GM21526 (cell line): ENCODE data around the gene MBNL2.

Experiments
- ATAC-seq: cut with Tn5 transposase; IDR thresholded peaks from one replicate; pipeline ENCODE4 v1.9.1; 2021; ENCODE audit warnings: moderate library complexity; ENCODE audit not compliant: unreplicated experiment, low FRiP score

Gene MBNL2

GRCh38 chr13:97221989-97222700, at the start of gene MBNL2:
Gene MBNL2, plus strand, starts transcription at chr13:97222333. Its CDS starts 53,903 bp downstream, at chr13:97276236.
- ATAC-seq = peak; percentile 99

GRCh38 chr13:97174638-97175037, 47.5 kb upstream of the MBNL2 start:
- ATAC-seq = no peak

DNA sequence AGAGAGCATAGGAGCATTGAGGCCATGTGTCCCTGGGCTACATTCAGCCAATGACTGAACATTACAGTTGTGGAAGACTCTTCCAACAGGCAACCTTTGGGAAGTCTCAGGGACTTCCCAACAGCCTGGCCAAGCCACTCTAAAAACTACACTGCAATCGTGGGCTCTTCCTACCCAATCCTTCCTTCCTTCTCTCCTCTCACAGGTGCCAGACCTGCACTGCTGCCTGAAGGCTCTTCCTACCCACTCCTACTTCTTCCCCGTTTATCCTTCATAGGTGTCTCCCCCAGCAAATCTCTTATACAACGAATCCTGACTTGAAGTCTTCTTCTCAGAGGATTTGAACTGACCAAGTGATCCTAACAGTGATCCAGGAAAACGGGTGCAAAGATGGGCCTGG, 47.1 kb upstream of the MBNL2 start:
- ATAC-seq = no peak

- ATAC-seq = no peak
Observed at GRCh38 chr13:97179501-97179900, 42.6 kb upstream of the MBNL2 start.

DNA sequence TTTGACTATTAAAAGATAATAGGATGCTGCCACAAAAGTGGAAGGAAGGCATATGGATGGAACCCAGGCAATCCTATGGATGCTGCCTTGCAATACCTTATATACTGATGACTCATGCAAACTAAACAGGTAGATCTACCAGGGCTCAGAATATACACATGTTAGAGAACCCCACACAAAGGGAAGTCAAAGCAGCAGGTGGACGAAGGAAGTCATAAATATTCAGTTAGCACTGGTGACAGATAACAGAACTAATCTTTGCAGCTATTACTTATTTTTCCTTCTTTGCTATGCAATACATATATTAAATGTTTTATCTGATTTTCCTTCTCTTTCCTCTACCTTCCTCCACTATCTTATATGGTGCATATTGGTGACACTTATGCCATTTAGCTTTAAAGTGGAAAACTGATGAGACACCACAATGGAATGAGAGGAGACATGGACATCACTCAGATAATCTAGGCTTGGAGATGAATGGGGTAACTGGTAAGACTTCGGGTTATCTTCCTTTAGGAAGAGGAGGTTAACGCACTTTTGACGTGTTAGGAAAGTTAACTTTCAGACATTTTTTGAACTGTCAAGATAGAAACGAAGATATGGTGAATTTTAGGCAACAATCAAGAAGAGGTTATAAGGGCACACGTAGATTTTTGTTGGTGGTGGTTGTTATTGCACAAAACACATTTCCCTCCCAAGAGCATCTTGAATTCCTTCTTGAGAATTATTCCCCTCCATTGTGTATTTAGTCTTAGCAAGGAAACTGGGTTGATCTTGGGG, 39.8 kb upstream of the MBNL2 start:
- ATAC-seq = no peak

DNA sequence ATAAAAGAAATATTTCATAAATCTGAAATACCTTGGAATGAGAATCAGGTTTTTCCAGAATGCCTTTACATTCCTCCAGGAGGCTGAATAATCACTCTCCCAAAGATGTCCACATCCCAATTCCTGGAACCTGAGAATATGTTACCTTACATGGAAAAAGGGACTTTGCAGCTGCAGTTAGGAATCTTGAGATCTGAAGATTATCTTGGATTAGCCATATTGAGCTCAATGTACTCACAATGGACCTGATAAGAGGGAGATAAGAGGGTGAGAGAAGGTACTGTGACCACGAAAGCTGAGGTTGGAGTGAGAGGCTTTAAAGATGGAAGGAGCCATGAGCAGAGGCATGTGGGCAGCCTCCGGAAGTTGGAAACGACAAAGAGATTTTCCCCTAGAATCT, 36.8 kb upstream of the MBNL2 start:
- ATAC-seq = no peak

DNA sequence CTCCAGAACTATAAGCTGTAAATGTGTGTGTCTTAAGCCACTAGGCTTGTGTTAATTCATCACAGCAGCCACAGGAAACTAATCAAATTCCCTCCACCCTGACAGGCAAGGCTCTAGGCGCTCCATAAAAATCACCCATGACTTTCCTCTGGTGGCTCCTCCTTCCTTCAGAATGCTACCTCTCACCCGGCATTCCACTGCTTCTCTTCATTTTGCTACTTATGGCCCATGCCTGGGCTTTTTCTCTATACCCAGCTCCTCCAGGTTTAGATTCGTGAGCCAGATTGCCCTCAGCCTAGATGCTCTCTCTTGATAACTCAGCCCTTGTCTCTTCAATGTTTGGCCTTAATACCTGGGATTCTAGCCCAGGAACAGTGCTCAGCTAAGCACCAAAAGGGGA, 36.4 kb upstream of the MBNL2 start:
- ATAC-seq = no peak

- ATAC-seq = no peak
Observed at GRCh38 chr13:97188207-97188606, 33.9 kb upstream of the MBNL2 start.

GRCh38 chr13:97189928-97190327, 32.2 kb upstream of the MBNL2 start:
- ATAC-seq = no peak

GRCh38 chr13:97191142-97191541, 31.0 kb upstream of the MBNL2 start:
- ATAC-seq = no peak

- no peak for ATAC-seq
Observed at GRCh38 chr13:97191615-97192014, 30.5 kb upstream of the MBNL2 start.

DNA sequence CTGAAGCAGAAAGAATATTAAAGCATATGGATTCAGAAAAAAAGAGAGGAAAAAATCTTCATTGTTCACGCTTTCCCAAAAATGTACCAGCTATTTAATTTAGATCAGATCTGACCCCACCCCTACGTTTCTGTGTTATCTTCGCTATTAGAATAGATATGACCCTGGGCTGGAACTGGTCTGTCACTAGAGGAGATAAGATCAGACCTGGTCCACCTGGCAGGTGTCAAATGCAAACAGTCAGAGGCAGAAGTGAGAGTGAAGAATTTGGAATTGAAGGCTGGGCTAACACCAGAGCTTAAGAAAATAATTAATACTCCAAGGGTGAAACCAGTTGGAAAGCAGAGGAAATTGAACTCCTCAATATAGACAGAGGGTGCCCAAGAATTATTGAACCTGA, 30.0 kb upstream of the MBNL2 start:
- no peak for ATAC-seq

GRCh38 chr13:97193577-97193976, 28.6 kb upstream of the MBNL2 start:
- no peak for ATAC-seq

GRCh38 chr13:97194479-97194878, 27.7 kb upstream of the MBNL2 start:
- no peak for ATAC-seq

DNA sequence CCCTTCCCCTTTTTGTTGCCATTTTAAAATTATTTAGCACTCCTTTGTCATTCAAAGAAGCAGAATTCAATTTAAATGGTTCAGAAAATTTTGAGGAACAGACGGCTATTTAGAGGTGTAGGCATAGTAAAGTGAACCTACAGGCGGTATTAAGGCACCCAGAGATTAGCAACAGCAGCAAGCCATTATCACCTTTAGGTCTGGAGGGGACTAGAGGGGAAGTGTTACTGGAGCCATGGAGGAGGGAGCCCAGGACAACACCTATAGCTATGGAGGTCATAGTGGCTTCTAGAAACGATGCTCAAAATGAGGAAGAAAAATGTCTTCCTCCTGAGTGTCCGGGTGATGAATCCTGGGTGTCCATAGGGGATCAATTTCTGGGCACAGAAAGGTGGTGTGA, 25.8 kb upstream of the MBNL2 start:
- ATAC-seq = no peak

DNA sequence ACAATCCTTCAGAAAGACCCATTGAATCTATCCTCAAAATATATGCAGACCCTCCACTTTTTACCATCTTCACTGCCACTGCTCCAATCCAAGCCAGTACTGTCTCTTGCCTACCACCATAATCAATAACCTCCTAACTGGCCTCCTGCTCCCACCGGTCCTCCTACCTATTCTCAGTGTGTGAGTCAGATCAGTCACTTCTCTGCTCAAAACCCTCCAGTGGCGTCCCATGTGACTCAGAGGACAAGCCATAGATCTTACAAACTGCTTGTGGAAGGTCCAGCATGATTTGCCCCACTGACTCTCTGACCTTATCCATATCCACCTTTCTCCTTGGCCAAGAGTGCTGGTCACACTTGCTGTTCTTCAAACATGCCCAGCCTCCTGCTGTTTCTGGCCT, 23.4 kb upstream of the MBNL2 start:
- ATAC-seq = no peak

- ATAC-seq = no peak
Observed at GRCh38 chr13:97199451-97199850, 22.7 kb upstream of the MBNL2 start.

DNA sequence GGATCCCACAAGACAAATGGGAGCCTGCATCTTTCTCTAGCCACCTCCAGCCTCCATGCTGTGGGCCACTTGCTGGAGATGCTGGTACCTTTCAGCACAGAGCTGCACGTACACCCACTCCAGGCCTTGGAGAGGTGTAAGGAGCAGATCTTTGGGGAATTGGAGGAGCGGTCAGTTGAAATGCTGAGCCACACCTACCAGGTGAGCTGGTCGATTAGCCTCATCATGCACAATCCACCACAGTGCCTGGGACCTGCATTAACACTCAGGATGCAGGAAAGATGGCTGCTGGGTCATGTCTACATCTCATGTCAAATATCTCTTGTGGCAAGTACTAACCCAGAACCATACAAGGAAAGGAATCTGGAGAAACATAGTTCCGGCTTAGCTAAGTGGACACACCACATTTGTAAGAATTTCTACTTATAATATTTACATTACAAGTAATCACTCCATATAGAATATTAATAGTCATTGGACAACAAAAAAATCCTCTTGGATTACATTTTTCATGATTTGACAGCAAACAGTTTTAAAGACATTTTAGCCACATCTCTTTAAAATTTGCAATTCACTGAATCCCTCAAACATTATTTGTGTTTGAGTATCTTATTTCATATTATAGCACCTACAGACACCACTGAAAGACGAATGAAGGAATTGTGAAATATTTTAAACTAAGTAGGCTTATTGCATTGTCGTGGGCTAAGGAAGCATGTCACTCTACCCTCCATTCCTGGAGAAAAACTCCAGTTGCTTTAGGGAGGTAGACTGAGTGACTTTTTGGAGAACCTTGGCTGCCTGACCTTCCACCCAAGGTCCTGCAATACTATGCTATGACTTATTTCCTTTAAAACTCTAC, 21.8 kb upstream of the MBNL2 start:
- no peak for ATAC-seq

- no peak for ATAC-seq
Observed at GRCh38 chr13:97202761-97203160, 19.4 kb upstream of the MBNL2 start.

DNA sequence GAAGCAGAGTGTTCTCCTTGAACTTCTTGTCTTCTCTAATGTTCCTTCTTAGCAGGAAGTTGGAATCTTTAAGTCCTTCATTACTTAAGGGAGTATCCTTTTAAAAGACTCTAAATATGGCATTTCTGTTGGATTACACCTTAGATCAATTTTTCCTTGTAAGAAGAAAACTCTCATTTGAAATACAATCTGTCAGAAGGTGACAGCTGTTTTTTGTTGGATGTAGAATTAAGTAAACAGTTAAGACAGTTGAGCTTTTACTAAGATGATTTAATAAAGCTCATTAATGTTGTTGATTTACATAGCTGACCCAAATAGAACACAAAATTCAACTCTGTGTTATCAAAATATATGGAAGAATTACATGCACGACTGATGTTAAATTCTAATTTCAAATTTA, 16.7 kb upstream of the MBNL2 start:
- ATAC-seq = no peak

GRCh38 chr13:97205982-97206381, 16.2 kb upstream of the MBNL2 start:
- ATAC-seq = no peak
